HG03066 (cell line): ENCODE results near the gene GRID1.

ENCODE experiments used
- ATAC-seq: cut with Tn5 transposase; IDR thresholded peaks from one replicate; pipeline ENCODE4 v1.9.1; 2021; ENCODE audit warnings: low read depth; ENCODE audit not compliant: unreplicated experiment

The GRID1 gene

GRCh38 chr10:86219271-86219670 is 147.3 kb downstream of the GRID1 start:
- no peak for ATAC-seq

DNA sequence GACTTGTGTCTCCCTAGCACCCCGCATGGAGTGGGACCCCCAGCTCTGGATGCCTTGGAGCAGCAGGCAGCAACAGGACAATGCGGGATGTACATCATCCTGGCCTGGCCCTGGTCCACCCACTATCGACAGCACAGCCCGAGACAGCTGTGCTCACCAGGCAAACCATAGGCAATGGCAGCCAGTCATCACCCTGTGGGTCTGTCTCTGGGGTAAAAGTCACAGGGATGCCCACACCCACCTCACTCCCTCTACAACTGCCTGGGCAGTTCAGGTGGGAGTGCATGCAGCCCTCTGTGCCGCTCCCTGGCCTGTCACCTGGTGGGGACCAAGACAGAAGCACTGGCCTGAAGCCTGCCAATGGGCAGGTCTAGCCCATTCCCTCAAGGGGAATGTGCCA is 147.8 kb downstream of the GRID1 start:
- no peak for ATAC-seq

GRCh38 chr10:86218160-86218559 is 148.4 kb downstream of the GRID1 start:
- ATAC-seq = no peak

- ATAC-seq = no peak
These were observed 149.1 kb downstream of the GRID1 start for GRCh38 chr10:86217371-86218080.

GRCh38 chr10:86216886-86217285 is 149.7 kb downstream of the GRID1 start:
- ATAC-seq = no peak

GRCh38 chr10:86215712-86216111 is 150.9 kb downstream of the GRID1 start:
- ATAC-seq = no peak

DNA sequence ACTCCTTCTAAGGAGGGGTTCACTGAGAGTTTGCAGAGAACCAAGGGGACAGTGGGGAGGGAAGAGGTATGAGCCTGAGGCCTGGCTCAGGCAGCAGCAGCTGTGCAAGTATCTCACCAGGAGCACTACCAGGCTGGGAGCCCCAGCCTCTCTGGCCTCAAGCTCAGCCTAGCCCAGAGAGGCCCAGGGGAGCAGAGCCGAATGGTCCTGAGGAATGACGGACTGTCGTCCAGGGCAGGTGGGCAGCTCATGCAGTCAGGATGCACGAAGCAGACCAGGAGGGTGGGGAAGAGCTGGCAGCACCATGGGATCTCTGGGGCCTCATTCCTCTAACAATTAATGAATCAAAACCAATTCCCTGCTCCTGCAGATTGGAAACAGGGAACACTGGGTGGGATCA is 151.5 kb downstream of the GRID1 start:
- ATAC-seq = no peak

DNA sequence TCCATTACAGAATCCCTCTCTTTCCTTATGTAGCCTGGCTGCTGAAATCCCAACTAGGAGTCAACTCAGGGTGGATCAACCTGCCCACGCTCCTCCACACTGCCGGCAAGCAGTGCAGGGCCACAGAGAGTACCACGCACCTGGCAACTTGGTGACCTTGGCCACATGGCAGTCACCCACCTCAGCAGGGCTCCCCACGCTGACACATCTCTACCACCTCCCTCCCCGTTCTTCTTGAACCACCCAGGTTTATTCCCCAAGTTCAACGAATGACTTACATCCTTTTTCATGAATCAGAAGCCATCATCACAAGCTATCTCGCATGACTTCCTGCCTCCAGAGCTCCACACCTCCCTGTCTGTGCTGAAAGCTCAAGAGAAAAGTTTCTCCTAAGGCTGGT is 153.4 kb downstream of the GRID1 start:
- ATAC-seq = no peak

- no peak for ATAC-seq
These were observed 154.2 kb downstream of the GRID1 start for GRCh38 chr10:86212391-86212700.

DNA sequence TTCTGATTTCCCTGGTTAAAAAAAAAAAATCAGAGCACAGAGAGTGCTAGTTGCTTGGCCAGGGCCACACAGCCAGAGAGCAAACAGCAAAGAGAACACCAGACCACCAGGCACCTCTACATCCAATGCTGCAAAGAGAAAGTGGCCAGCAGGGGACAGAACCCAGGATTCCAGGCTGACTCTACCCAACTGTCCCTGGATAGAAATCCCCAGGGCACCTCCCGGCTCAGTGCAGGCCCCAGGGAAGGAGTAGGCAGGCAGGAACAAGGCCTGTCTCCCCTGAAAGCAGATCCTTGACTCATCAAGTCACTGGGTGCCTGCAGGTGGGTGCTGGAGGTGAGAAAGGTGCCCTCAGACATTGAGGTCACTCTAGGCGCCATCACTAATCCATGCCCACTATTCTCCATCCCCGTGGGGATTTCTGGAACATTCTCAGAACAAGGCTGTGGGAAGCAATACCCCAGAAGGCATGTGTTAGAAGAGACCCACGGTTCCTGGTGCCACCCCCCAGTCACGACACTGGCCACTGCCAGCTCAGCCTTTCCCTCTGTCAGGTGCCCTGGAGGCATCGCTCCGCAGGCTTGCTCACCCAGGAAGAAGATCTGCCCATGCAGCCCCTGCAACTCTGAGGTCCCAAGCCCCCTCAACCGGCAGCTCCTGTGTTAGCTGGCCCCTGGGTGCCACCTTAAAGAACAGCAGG is 154.8 kb downstream of the GRID1 start:
- ATAC-seq = no peak

DNA sequence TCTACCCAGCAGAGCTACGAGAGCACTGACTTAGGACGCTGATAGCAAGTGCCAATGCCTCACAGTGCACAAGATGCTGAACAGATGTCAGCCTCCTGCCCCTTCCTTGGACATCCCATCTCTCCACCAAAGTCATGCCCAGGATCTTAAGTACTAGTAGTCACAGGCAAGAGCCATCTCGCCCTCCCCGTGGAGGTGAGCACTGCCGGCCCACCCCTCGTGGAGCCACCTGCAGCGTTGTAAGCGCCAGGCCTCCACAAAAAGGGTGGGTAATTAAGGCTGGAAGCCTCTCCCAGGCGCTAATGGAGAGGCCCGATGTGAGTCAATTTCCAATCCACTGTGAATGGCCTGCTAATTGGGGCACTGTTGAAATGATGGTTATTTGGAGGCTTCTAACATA is 156.2 kb downstream of the GRID1 start:
- no peak for ATAC-seq

GRCh38 chr10:86209726-86210125 is 156.9 kb downstream of the GRID1 start:
- ATAC-seq = no peak

- no peak for ATAC-seq
These were observed 159.4 kb downstream of the GRID1 start for GRCh38 chr10:86207226-86207625.

- no peak for ATAC-seq
These were observed 160.4 kb downstream of the GRID1 start for GRCh38 chr10:86206240-86206579.

GRCh38 chr10:86205306-86206239 is 161.0 kb downstream of the GRID1 start:
- no peak for ATAC-seq

DNA sequence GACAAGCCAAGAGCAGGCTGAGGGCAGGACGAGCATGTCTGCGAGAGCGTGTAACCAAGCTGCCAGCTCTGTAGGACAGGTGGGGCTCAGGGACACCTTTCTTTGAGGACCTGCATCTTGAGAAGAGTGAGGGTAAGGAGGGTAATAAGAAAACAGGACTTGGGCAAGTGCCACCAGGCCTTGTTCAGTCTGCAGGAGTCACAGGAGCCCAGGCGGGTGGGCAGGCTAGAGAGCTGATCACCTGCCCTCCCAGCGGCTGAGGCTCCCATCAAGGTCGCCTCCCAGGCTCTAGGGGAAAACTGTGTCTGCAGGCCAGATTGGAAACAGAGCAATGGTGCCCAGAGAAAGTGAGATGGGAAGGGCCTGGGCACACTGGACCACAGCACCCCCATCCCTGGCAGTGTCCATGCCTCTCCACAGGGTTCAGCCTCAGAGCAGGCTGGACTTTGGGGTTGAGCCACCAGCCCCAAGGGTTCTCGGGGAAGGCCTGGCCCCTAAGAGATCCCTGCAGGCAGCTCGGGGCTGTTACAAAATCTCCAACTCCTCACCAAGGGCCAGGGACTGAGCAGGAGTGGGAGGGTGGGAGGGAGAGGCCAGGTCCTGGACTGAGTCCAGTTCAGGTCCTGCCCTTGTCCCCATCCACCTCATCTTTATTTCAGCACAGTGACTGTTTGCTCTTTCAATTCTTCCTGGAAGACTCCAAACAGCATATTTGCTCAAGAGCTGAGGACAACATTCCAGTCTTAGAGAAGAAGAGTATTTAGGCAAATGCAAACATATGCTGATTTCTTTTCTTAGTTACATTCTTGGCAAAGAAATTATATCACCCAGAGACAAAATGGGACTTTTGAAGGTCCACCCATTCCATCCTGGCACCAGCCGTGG is 161.9 kb downstream of the GRID1 start:
- no peak for ATAC-seq

GRCh38 chr10:86203162-86203905 is 163.3 kb downstream of the GRID1 start:
- no peak for ATAC-seq

GRCh38 chr10:86202226-86202735 is 164.3 kb downstream of the GRID1 start:
- no peak for ATAC-seq

- ATAC-seq = no peak
These were observed 165.7 kb downstream of the GRID1 start for GRCh38 chr10:86200867-86201266.

- ATAC-seq = no peak
These were observed 166.3 kb downstream of the GRID1 start for GRCh38 chr10:86200269-86200668.
